ENCODE measurements around the gene SNRNP25.
"Not testable (repeated sequence)": the region's sequence is repeated elsewhere in the genome, so short reads cannot be mapped to it uniquely, and the experiment has no call there.

Gene SNRNP25

GRCh38 chr16:45454-45853 is 8.2 kb upstream of the SNRNP25 start:
- TF ChIP-seq GLIS1 (tag by site-specific recombination; IDR thresholded peaks at IDR 0.05) (peak; percentile 96), ZNF600 (tag by site-specific recombination; IDR thresholded peaks at IDR 0.05) (peak; percentile 87; the same call in 1 of the 2 replicates), PRDM10 (tag by site-specific recombination; IDR thresholded peaks at IDR 0.05) (peak; percentile 87), ZNF394 (tag by site-specific recombination; IDR thresholded peaks at IDR 0.05; ENCODE audit: borderline replicate concordance) (no peak)
- Histone ChIP-seq H3K36me3 (ENCODE audit: control insufficient read depth in 2 of 2, insufficient read depth in 1 of 2, low read length in 2 of 2) (peaks cover 22 to 79% of the 10 kb centered on the region in 2 experiments), H3K4me1 (ENCODE audit: control insufficient read depth, insufficient read depth, low read length) (0 out of 2 replicates have a peak, but pooled peaks cover 2% of the 10 kb centered on the region), H3K27ac (ENCODE audit: extremely low read depth, low read depth, low read length) (no peak overlapping the region), H3K9me3 (ENCODE audit: control insufficient read depth, insufficient read depth, low read depth, low read length) (no peaks in the 10 kb centered on the region), H3K4me3 (ENCODE audit: low read depth, low read length) (no peak overlapping the region)
- ChIA-PET CTCF (interaction anchor here (0.7 to 1.7 kb wide), 3 partner anchors 20 to 557 kb away, joined by 3 to 5 read pairs (median 3); no protein-coding TSS in a partner anchor), POLR2A (interaction anchor here (2.3 kb wide), 1 partner anchor 8 kb away, joined by 20 read pairs; the partner anchor contains the start of genes POLR3K and SNRNP25)

- H3K36me3 ChIP-seq (ENCODE audit: control insufficient read depth in 2 of 2, insufficient read depth in 1 of 2, low read length in 2 of 2), result peaks cover 29 to 86% of the 10 kb centered on the region in 2 experiments
- CTCF ChIA-PET, result interaction anchor here (1.0 to 1.7 kb wide), 2 partner anchors 16 to 50 kb away, joined by 3 to 5 read pairs; no protein-coding TSS in a partner anchor
- H3K4me3 ChIP-seq (ENCODE audit: low read depth, low read length); POLR2A ChIA-PET; H3K9me3 ChIP-seq (ENCODE audit: control insufficient read depth, insufficient read depth, low read depth, low read length); H3K4me1 ChIP-seq (ENCODE audit: control insufficient read depth, insufficient read depth, low read length); H3K27ac ChIP-seq (ENCODE audit: extremely low read depth, low read depth, low read length): not testable (repeated sequence)
- TF ChIP-seq ZBTB7A (tag by site-specific recombination; IDR thresholded peaks at IDR 0.05; ENCODE audit: low read depth) (peak; percentile 77; the same call in 1 of the 2 replicates), ZNF157 (tag by site-specific recombination; IDR thresholded peaks at IDR 0.05) (0 out of 2 replicates have a peak, but pooled peaks have one; percentile 24), RBAK (tag by site-specific recombination; IDR thresholded peaks at IDR 0.05) (peak; percentile 90), ZBTB8A (tag by site-specific recombination; IDR thresholded peaks at IDR 0.05) (peak; percentile 93), ZNF529 (tag by site-specific recombination; IDR thresholded peaks at IDR 0.05; ENCODE audit: insufficient replicate concordance) (peak; percentile 83), ZNF292 (tag by site-specific recombination; IDR thresholded peaks at IDR 0.05; ENCODE audit: borderline replicate concordance, low read depth) (peak; percentile 99), SCRT2 (tag by site-specific recombination; IDR thresholded peaks at IDR 0.05) (peak; percentile 34; the same call in 1 of the 2 replicates), ZNF366 (tag by site-specific recombination; conservative IDR thresholded peaks at IDR 0.05) (peak; percentile 49; the same call in 1 of the 2 replicates), ZNF623 (tag by site-specific recombination; IDR thresholded peaks at IDR 0.05) (peak; percentile 92), ZNF580 (tag by site-specific recombination; IDR thresholded peaks at IDR 0.05) (peak; percentile 91), ZNF138 (tag by site-specific recombination; IDR thresholded peaks at IDR 0.05; ENCODE audit: borderline replicate concordance) (peak; percentile 98), MYNN (tag by site-specific recombination; IDR thresholded peaks at IDR 0.05; ENCODE audit: borderline replicate concordance) (peak; percentile 57; the same call in 1 of the 2 replicates), ZNF558 (tag by site-specific recombination; IDR thresholded peaks at IDR 0.05) (peak; percentile 95), ZNF433 (tag by site-specific recombination; IDR thresholded peaks at IDR 0.05; ENCODE audit: low read depth) (peak; percentile 99), ZNF555 (tag by site-specific recombination; conservative IDR thresholded peaks at IDR 0.05) (peak; percentile 99), REPIN1 (tag by site-specific recombination; IDR thresholded peaks at IDR 0.05; ENCODE audit: low read depth) (peak; percentile 56; the same call in 1 of the 2 replicates), ZNF501 (tag by site-specific recombination; IDR thresholded peaks at IDR 0.05) (peak; percentile 95), ZFP37 (tag by site-specific recombination; IDR thresholded peaks at IDR 0.05) (peak; percentile 97), ZXDB (tag by site-specific recombination; IDR thresholded peaks at IDR 0.05) (peak; percentile 88), KLF7 (tag by site-specific recombination; IDR thresholded peaks at IDR 0.05; ENCODE audit: borderline replicate concordance) (peak; percentile 77; the same call in 1 of the 2 replicates), GFI1B (tag by site-specific recombination; IDR thresholded peaks at IDR 0.05) (peak; percentile 78), INSM2 (tag by site-specific recombination; IDR thresholded peaks at IDR 0.05) (0 out of 2 replicates have a peak, but pooled peaks have one; percentile 48), ZNF18 (tag by site-specific recombination; IDR thresholded peaks at IDR 0.05) (peak; percentile 76), ZNF10 (tag by site-specific recombination; IDR thresholded peaks at IDR 0.05) (peak; percentile 30; the same call in 1 of the 2 replicates)
Observed at GRCh38 chr16:46510-46909, 7.1 kb upstream of the SNRNP25 start.
